Fibroblast of lung (primary cell): ENCODE measurements around the gene RSPH1.

ENCODE experiments used
- EZH2 ChIP-seq: IDR thresholded peaks from 2 replicates; pipeline ENCODE4 v1.5.1; 2012; ENCODE audit warnings: low read length, control low read depth, mild to moderate bottlenecking; ENCODE audit errors: missing control alignments
- TF ChIP-seq, protein P1 (sequence below), 2 donors: IDR thresholded peaks in 1 of 2; conservative IDR thresholded peaks in 1 of 2; 1 replicate in 1 of 2; 2 replicates in 1 of 2; pipeline ENCODE4 v1.5.1; 2011 to 2012; ENCODE audit warnings: low read length in 2 of 2, control low read depth in 1 of 2, inconsistent platforms in 1 of 2, low read depth in 1 of 2, mild to moderate bottlenecking in 1 of 2

DNA sequence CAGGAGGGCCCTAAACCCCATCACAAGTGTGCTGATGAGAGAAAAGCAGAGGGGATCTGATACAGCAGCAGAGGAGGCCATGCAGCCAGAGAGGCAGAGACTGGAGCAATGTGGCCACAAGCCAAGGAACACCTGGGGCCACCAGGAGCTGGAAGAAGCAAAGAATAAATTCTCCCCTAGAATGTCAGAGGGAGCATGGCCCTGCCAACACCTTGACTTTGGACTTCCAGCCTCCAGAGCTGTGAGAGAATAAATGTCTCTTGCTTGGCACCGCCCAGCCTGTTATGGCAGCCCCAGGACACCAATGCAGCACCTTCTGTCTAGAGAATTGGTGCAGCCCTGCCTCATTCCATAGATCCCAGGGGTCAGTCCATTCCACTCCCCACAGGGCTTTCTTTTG is 67.0 kb downstream of the RSPH1 start:
- TF ChIP-seq, protein P1, sequence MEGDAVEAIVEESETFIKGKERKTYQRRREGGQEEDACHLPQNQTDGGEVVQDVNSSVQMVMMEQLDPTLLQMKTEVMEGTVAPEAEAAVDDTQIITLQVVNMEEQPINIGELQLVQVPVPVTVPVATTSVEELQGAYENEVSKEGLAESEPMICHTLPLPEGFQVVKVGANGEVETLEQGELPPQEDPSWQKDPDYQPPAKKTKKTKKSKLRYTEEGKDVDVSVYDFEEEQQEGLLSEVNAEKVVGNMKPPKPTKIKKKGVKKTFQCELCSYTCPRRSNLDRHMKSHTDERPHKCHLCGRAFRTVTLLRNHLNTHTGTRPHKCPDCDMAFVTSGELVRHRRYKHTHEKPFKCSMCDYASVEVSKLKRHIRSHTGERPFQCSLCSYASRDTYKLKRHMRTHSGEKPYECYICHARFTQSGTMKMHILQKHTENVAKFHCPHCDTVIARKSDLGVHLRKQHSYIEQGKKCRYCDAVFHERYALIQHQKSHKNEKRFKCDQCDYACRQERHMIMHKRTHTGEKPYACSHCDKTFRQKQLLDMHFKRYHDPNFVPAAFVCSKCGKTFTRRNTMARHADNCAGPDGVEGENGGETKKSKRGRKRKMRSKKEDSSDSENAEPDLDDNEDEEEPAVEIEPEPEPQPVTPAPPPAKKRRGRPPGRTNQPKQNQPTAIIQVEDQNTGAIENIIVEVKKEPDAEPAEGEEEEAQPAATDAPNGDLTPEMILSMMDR (conservative IDR thresholded peaks at IDR 0.05 in 1 of 2, IDR thresholded peaks at IDR 0.05 in 1 of 2; ENCODE audit: low read depth in 1 of 2, low read length in 2 of 2) = no peak
- TF ChIP-seq EZH2 = no peak
